ENCODE results near the gene BBS12. TPM values are rescaled to one million over a fixed set of nuclear protein-coding genes. Genes with fewer than 3 reads are reported as not detected.
A peak's percentile ranks its signal among the peaks of the same experiment; 100 is the strongest.

BBS12 gene
- total RNA-seq, 2 experiments from 2014 or later: 2.8 to 3.9 TPM

DNA sequence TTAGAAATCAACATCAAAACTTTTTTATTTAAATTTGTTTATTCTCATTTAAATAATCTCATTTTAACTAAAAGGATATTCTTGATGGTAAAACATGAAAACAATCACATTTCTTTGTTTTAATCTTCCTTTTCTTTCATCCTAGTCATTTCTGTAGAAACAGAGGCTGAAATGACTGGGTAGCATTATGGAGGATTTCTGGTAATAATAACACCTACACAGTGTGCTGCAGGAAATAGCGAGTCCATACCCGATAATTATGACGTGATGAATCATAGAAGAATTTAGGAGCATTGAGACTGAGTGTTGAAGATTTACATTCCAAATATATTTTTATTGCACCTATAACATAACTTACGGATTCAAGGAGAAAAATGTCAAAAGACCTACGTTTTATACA is 31.4 kb upstream of the BBS12 start:
- H3K36me3 Mint-ChIP-seq (ENCODE audit: low read depth): peaks cover 31% of the 10 kb centered on the region
- POLR2A ChIA-PET: interaction anchor here (1.1 to 1.4 kb wide), 3 partner anchors 10 to 42 kb away, joined by 3 to 5 read pairs (median 4); no protein-coding TSS in a partner anchor
- CTCF ChIA-PET: interaction anchor here (0.9 to 1.2 kb wide), 5 partner anchors 8 to 84 kb away, joined by 3 read pairs; no protein-coding TSS in a partner anchor
- H3K4me1 Mint-ChIP-seq: peaks cover 61% of the 10 kb centered on the region
- H3K27ac Mint-ChIP-seq: peak overlapping the region; percentile 97
- ATAC-seq (peak; percentile 76), DNase-seq (no peak)
- intact Hi-C loops (cut with DNase I, micrococcal nuclease): loop anchor here (1.0 to 2.0 kb wide), 5 partner anchors 9 to 37 kb away; no protein-coding TSS in a partner anchor
- H3K9me3 Mint-ChIP-seq (ENCODE audit: low read depth): no peaks in the 10 kb centered on the region
- H3K27me3 Mint-ChIP-seq: peaks cover 2% of the 10 kb centered on the region
- H3K4me3 Mint-ChIP-seq: peak overlapping the region; percentile 71

DNA sequence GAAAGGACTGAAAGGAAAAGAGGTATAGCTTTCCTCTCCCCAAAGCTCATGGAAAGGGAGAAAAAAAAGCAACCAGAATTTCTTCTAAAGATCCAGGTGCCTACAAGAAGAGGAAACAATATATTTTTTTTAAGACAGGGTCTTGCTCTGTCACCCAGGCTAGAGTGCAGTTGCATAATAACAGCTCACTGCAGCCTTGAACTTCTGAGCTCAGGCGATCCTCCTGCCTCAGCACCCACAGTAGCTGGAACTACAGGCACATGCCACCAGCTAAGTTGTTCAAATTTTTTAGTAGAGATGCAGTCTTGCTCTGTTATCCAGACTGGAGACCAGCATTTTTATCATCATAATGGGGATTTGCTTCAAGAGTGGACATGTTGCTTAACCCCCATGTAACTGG is 30.5 kb upstream of the BBS12 start:
- Mint-ChIP-seq H3K4me1 (peaks cover 66% of the 10 kb centered on the region), H3K4me3 (peak overlapping the region; percentile 71), H3K36me3 (ENCODE audit: low read depth) (peaks cover 37% of the 10 kb centered on the region), H3K27ac (peak overlapping the region; percentile 97), H3K9me3 (ENCODE audit: low read depth) (no peaks in the 10 kb centered on the region), H3K27me3 (no peaks in the 10 kb centered on the region)
- ATAC-seq (no peak), DNase-seq (no peak)
- CTCF ChIA-PET: interaction anchor here (1.0 to 1.2 kb wide), 3 partner anchors 9 to 39 kb away, joined by 3 to 5 read pairs (median 3); no protein-coding TSS in a partner anchor
- intact Hi-C loops (cut with DNase I, micrococcal nuclease): loop anchor here (1.0 to 2.0 kb wide), 5 partner anchors 8 to 38 kb away; no protein-coding TSS in a partner anchor
- POLR2A ChIA-PET: interaction anchor here (1.0 to 1.1 kb wide), 2 partner anchors 15 to 38 kb away, joined by 3 read pairs; no protein-coding TSS in a partner anchor

DNA sequence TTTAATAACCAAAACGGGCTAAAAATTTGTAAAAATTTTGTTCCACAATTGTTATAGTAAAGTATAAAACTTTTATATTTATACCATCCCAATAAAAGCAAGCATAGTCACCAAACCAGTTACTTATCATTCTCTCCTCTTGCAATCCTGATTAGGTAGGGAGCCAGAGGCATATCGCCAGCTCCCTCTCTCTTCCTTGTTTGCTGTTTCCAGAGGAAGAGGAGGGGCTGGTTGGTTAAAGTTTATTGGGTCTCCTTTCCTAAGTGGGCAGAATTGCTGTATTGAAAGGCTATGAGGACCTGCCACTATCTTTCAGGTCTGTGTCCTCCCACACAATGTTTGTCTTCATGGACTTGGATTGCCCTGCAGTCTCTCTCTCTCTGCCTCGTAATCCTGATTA is 29.6 kb upstream of the BBS12 start:
- Mint-ChIP-seq H3K27me3 (no peaks in the 10 kb centered on the region), H3K27ac (peak overlapping the region; percentile 61), H3K4me3 (peak overlapping the region; percentile 71), H3K36me3 (ENCODE audit: low read depth) (peaks cover 42% of the 10 kb centered on the region), H3K4me1 (peaks cover 74% of the 10 kb centered on the region), H3K9me3 (ENCODE audit: low read depth) (no peaks in the 10 kb centered on the region)
- DNase-seq (no peak), ATAC-seq (no peak)
- POLR2A ChIA-PET: interaction anchor here (0.6 kb wide), 1 partner anchor 72 kb away, joined by 5 read pairs; no protein-coding TSS in a partner anchor
- CTCF ChIA-PET: interaction anchor here (1.1 kb wide), 2 partner anchors 12 to 21 kb away, joined by 3 read pairs; no protein-coding TSS in a partner anchor
- intact Hi-C loops (cut with DNase I, micrococcal nuclease): no loop called here

DNA sequence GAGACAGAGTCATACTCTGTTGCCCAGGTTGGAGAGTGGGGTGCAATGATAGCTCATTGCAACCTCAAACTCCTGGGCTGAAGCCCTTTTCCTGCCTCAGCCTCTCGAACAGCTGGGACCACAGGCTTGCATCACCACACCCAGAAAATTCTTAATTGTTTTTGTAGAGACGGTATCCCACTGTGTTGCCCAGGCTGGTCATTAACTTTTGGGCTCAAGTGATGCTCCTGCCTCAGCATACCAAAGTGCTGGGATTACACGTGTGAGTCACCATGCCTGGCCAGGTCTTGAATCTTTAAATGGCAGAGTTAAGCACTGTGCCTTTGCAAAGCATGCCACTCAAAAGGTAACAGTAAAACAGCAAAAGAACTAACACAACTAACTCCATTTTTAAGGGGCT is 28.6 kb upstream of the BBS12 start:
- Mint-ChIP-seq H3K4me3 (peak overlapping the region; percentile 22), H3K4me1 (peaks cover 77% of the 10 kb centered on the region), H3K27me3 (no peaks in the 10 kb centered on the region), H3K9me3 (ENCODE audit: low read depth) (no peaks in the 10 kb centered on the region), H3K27ac (peak overlapping the region; percentile 85), H3K36me3 (ENCODE audit: low read depth) (peaks cover 46% of the 10 kb centered on the region)
- DNase-seq: no peak
- no peak for ATAC-seq
- intact Hi-C loops (cut with DNase I, micrococcal nuclease): no loop called here
- ChIA-PET CTCF (interaction anchor here (1.1 to 2.2 kb wide), 3 partner anchors 11 to 29 kb away, joined by 3 to 10 read pairs (median 3); partner anchors contain the start of gene BBS12), POLR2A (interaction anchor here (0.6 kb wide), 1 partner anchor 73 kb away, joined by 5 read pairs; no protein-coding TSS in a partner anchor)

DNA sequence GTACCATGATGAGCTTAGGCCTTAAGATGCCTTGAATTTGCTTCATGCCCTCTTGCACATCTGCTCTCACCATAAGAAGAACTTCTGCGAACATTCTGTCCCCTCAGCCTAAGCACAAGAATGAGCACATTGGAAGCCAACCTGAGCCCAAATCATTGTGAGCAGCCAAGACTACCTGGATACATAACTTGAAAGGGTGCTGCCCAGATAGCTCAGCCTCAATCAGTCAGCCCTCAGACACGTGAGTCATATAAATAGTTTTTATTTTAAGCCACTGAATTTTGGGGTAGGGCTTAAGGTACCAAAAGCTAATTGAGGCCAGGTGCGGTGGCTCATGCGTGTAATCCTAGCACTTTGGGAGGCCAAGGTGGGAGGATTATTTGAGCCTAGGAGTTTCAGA is 27.5 kb upstream of the BBS12 start:
- Mint-ChIP-seq H3K4me3 (peak overlapping the region; percentile 22), H3K9me3 (ENCODE audit: low read depth) (no peaks in the 10 kb centered on the region), H3K4me1 (peaks cover 81% of the 10 kb centered on the region), H3K27me3 (no peaks in the 10 kb centered on the region), H3K36me3 (ENCODE audit: low read depth) (peaks cover 46% of the 10 kb centered on the region), H3K27ac (peak overlapping the region; percentile 85)
- ATAC-seq (peak; percentile 33), DNase-seq (peak; percentile 39)
- ChIA-PET POLR2A (interaction anchor here (1.3 kb wide), 1 partner anchor 40 kb away, joined by 5 read pairs; no protein-coding TSS in a partner anchor), CTCF (interaction anchor here (0.8 to 2.2 kb wide), 9 partner anchors 12 to 127 kb away, joined by 3 to 10 read pairs (median 3); partner anchors contain the start of gene BBS12)
- intact Hi-C loops (cut with DNase I, micrococcal nuclease): no loop called here

DNA sequence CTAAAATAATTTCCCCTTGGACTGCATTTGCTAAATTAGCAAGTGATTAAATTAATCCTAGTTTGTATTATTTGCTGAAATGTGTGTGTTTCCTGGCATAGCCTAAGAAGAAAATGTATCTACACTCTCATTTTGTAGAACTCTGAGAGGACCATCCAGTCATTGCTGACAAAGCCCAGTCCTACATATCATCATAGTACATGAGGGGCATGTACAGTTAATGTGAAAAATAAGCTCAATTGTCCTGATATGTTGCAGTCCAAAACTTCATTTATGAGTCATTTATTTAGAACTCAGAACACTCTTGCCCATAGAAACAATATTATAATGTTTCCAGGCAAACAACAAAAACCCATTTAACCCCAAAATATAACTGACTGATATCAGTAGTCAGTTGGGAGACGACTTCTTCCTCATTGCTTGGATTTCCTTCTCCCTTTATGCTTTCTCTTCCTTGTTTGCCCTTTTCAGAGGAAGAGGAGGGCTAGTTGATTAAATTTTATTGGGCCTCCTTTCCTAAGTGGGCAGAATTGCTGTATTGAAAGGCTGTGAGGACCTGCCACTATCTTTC is 26.9 kb upstream of the BBS12 start:
- ChIA-PET POLR2A (interaction anchor here (0.5 to 1.3 kb wide), 2 partner anchors 11 to 41 kb away, joined by 3 to 5 read pairs; no protein-coding TSS in a partner anchor), CTCF (interaction anchor here (0.8 to 2.2 kb wide), 9 partner anchors 11 to 128 kb away, joined by 3 to 10 read pairs (median 3); partner anchors contain the start of gene BBS12)
- Mint-ChIP-seq H3K4me1 (peaks cover 81% of the 10 kb centered on the region), H3K9me3 (ENCODE audit: low read depth) (no peaks in the 10 kb centered on the region), H3K36me3 (ENCODE audit: low read depth) (peaks cover 47% of the 10 kb centered on the region), H3K27ac (peak overlapping the region; percentile 84), H3K27me3 (no peaks in the 10 kb centered on the region), H3K4me3 (peak overlapping the region; percentile 67)
- ATAC-seq: peak; percentile 34
- intact Hi-C loops (cut with DNase I, micrococcal nuclease): loop anchor here in 1 of 2 experiments (2.0 kb wide), 1 partner anchor 197 kb away; no protein-coding TSS in a partner anchor
- no peak for DNase-seq

DNA sequence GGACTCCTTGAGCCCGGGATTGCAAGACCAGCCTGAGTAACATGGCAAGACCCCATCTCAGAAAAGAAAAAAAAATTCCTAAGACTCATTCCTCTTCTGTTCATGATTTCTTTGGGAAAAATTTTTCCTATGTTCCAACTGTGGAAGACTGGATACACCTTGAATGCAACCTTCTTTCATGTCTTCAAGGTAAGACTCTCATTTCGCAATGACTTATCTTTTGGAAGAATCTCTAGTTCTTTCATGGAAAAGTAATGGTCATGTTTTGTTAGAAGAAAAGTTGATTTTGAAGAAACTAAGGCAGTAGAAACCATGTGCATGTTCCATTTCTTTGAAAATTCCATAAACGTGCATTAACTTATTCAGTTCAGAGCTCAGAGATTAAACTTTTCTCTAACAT is 26.0 kb upstream of the BBS12 start:
- intact Hi-C loops (cut with DNase I, micrococcal nuclease): loop anchor here in 1 of 2 experiments (2.0 kb wide), 1 partner anchor 198 kb away; no protein-coding TSS in a partner anchor
- Mint-ChIP-seq H3K4me3 (peak overlapping the region; percentile 67), H3K4me1 (peaks cover 82% of the 10 kb centered on the region), H3K27me3 (no peaks in the 10 kb centered on the region), H3K27ac (peak overlapping the region; percentile 84), H3K9me3 (ENCODE audit: low read depth) (no peaks in the 10 kb centered on the region), H3K36me3 (ENCODE audit: low read depth) (peaks cover 44% of the 10 kb centered on the region)
- DNase-seq (no peak), ATAC-seq (no peak)
- ChIA-PET CTCF (no interaction called here), POLR2A (no interaction called here)

DNA sequence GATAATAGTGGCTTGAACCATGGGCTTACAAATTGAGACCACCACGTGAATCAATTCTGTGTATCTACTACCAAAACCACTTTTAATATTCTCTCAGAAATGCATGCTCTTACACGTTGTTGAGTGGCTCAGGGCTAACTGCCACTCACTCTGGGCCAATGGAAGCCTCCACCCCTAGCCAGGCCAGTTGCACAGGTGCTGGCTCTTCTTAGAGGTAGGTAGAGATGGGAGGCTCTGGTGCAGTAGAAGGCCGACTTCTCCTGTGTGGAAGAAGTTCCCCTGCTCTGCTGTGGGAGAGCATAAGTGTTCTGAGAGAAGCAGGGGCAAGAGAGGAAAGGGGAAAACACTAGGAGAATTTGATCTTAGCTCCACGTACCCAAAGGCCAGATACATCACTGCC is 25.0 kb upstream of the BBS12 start:
- H3K4me3 Mint-ChIP-seq: peak overlapping the region; percentile 67
- peaks cover 45% of the 10 kb centered on the region for H3K36me3 Mint-ChIP-seq (ENCODE audit: low read depth)
- DNase-seq: peak; percentile 24
- POLR2A ChIA-PET: no interaction called here
- H3K9me3 Mint-ChIP-seq (ENCODE audit: low read depth): no peaks in the 10 kb centered on the region
- H3K27ac Mint-ChIP-seq: peak overlapping the region; percentile 81
- peaks cover 82% of the 10 kb centered on the region for H3K4me1 Mint-ChIP-seq
- ATAC-seq: no peak
- intact Hi-C loops (cut with DNase I, micrococcal nuclease): loop anchor here in 1 of 2 experiments (2.0 kb wide), 1 partner anchor 199 kb away; no protein-coding TSS in a partner anchor
- CTCF ChIA-PET: interaction anchor here (1.1 to 1.4 kb wide), 2 partner anchors 77 to 129 kb away, joined by 3 to 5 read pairs; no protein-coding TSS in a partner anchor
- no peaks in the 10 kb centered on the region for H3K27me3 Mint-ChIP-seq

DNA sequence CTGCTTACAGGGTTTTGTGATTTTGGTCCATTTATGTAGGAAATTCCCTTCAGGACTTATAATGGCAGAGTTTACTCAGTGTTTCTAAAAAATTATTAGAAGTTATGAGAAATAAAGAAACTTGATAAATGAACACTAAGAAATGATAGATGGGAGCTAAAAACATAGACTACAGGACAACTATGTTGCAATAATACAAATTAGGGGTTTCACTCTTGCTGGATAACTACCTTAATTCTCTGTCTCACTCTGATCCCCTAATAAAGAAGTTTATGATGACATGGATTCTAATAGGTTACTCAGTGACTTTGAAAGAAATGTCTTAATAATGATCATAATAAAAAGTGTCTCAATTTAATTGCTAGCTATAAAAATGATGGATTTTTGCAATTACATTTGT is 23.3 kb upstream of the BBS12 start:
- Mint-ChIP-seq H3K27ac (peak overlapping the region; percentile 97), H3K9me3 (ENCODE audit: low read depth) (no peaks in the 10 kb centered on the region), H3K36me3 (ENCODE audit: low read depth) (peaks cover 44% of the 10 kb centered on the region), H3K27me3 (no peaks in the 10 kb centered on the region), H3K4me1 (peaks cover 83% of the 10 kb centered on the region), H3K4me3 (peak overlapping the region; percentile 56)
- ChIA-PET CTCF (interaction anchor here (0.6 to 4.0 kb wide), 5 partner anchors 9 to 252 kb away, joined by 3 to 20 read pairs (median 4); no protein-coding TSS in a partner anchor), POLR2A (interaction anchor here (0.8 kb wide), 1 partner anchor 206 kb away, joined by 3 read pairs; no protein-coding TSS in a partner anchor)
- no peak for DNase-seq
- no peak for ATAC-seq
- intact Hi-C loops (cut with DNase I, micrococcal nuclease): no loop called here

DNA sequence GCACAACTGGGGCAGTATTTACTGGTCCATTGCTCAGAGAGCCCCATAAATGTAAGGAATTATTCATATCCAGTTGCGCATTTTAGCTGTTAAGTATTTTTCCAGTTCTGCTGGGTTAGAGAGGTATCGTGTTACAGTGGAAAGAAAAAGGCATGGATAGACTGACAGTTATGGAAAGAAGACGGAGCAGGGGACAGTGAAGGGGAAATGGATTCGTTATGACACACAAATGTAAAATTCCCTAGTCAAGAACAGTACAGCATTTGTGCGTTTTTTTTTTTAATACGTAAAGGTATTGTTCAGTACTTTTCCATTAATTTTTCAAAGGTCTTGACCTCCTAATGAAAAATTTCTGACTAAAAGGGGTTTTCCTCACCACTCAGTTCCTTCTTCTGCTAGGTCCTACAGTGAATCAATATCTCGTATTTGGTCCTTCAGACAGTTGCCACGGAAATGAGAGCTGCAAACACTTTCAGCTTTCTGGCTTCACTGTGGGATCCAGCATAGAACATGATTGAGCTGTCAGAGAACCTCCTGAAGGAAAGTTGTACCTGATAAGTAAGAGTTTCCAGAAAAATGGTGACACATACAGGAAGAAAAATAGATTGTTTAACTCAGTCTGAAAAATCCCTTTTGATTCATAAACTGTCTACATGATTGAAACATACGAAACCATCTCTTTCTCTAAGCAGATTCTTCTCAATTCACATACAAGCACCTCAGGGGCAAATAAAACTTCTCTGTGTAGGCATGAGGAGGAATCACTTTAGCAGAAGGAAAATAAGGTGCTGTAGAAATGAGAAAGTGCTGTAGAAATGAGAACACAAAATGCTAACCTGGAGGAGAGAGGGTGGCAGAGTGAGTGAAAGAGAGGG is 21.8 kb upstream of the BBS12 start:
- H3K4me3 Mint-ChIP-seq: peak overlapping the region; percentile 56
- no peaks in the 10 kb centered on the region for H3K9me3 Mint-ChIP-seq (ENCODE audit: low read depth)
- no peaks in the 10 kb centered on the region for H3K27me3 Mint-ChIP-seq
- peak; percentile 72 for DNase-seq
- H3K4me1 Mint-ChIP-seq: peaks cover 79% of the 10 kb centered on the region
- POLR2A ChIA-PET: interaction anchor here (0.6 to 1.4 kb wide), 9 partner anchors 10 to 252 kb away, joined by 3 to 7 read pairs (median 4); partner anchors contain the start of gene BBS12
- CTCF ChIA-PET: interaction anchor here (0.6 to 4.0 kb wide), 8 partner anchors 9 to 192 kb away, joined by 3 to 20 read pairs (median 4); no protein-coding TSS in a partner anchor
- H3K36me3 Mint-ChIP-seq (ENCODE audit: low read depth): peaks cover 32% of the 10 kb centered on the region
- intact Hi-C loops (cut with DNase I, micrococcal nuclease): loop anchor here (1.0 to 10.0 kb wide), 10 partner anchors 9 to 396 kb away; partner anchors contain the start of genes IL2 (in 2 of the 2), BBS12 (in 1 of the 2) and IL21 (in 1 of the 2)
- H3K27ac Mint-ChIP-seq: peak overlapping the region; percentile 97
- ATAC-seq: peak; percentile 91

Measured in activated CD4-positive, alpha-beta T cell treated with anti-CD3 and anti-CD28 coated beads for 36 hours (primary cell).